Fibroblast of lung (primary cell): ENCODE data around the gene SLC38A6. TPM values are rescaled to one million over a fixed set of nuclear protein-coding genes. Genes with fewer than 3 reads are reported as not detected.
A peak's percentile ranks its signal among the peaks of the same experiment; 100 is the strongest.
"Not testable (repeated sequence)": the region's sequence is repeated elsewhere in the genome, so short reads cannot be mapped to it uniquely, and the experiment has no call there.

ENCODE experiments used
- DNase-seq, 2 donors: peaks; one replicate each; pipeline versions ENCODE4 v3.0.0 to v3.0.0-alpha.2; 2010; ENCODE audit warnings: low read depth in 2 of 2
- H2AFZ ChIP-seq: 2 replicates; pipeline ENCODE4 v1.5.1; 2012; ENCODE audit warnings: low read length, control low read depth, inconsistent platforms
- H3K27ac ChIP-seq: 2 replicates; pipeline ENCODE4 v1.5.1; 2011; ENCODE audit warnings: low read length, control low read depth; ENCODE audit not compliant: insufficient read depth
- H3K27me3 ChIP-seq: 2 replicates; pipeline ENCODE4 v1.5.1; 2011; ENCODE audit warnings: mild to moderate bottlenecking, low read length; ENCODE audit not compliant: control insufficient read depth, insufficient read depth
- H3K36me3 ChIP-seq: 2 replicates; pipeline ENCODE4 v1.5.1; 2011; ENCODE audit warnings: low read length; ENCODE audit not compliant: control insufficient read depth, insufficient read depth
- H3K4me1 ChIP-seq: 2 replicates; pipeline ENCODE4 v1.5.1; 2011; ENCODE audit warnings: low read length; ENCODE audit not compliant: control insufficient read depth, insufficient read depth; ENCODE audit errors: extremely low read depth
- H3K4me2 ChIP-seq: 2 replicates; pipeline ENCODE4 v1.5.1; 2011; ENCODE audit warnings: low read length, control low read depth; ENCODE audit not compliant: insufficient read depth; ENCODE audit errors: extremely low read depth
- H3K4me3 ChIP-seq, 4 experiments: fragments of 200-600 bp in 1 of 4; sonication (generic) in 1 of 4; replicated peaks in 1 of 4; 2 replicates each; pipeline ENCODE4 v1.5.1; 2011 to 2016; ENCODE audit warnings: low read length in 4 of 4, low read depth in 3 of 4, mild to moderate bottlenecking in 3 of 4, control low read depth in 2 of 4, inconsistent platforms in 1 of 4, mixed read lengths in 1 of 4; ENCODE audit not compliant: insufficient read depth in 1 of 4; ENCODE audit errors: control extremely low read depth in 1 of 4
- H3K79me2 ChIP-seq: 2 replicates; pipeline ENCODE4 v1.5.1; 2012; ENCODE audit warnings: mild to moderate bottlenecking, low read length, inconsistent platforms; ENCODE audit not compliant: control insufficient read depth, insufficient read depth
- H3K9ac ChIP-seq: 2 replicates; pipeline ENCODE4 v1.5.1; 2011; ENCODE audit warnings: mild to moderate bottlenecking, low read length, control low read depth; ENCODE audit not compliant: insufficient read depth
- H3K9me3 ChIP-seq: 2 replicates; pipeline ENCODE4 v1.5.1; 2012; ENCODE audit warnings: low read depth, low read length; ENCODE audit not compliant: control insufficient read depth, insufficient read depth
- H4K20me1 ChIP-seq: 2 replicates; pipeline ENCODE4 v1.5.1; 2011; ENCODE audit warnings: low read length; ENCODE audit not compliant: control insufficient read depth, insufficient read depth; ENCODE audit errors: extremely low read depth
- EZH2 ChIP-seq: IDR thresholded peaks from 2 replicates; pipeline ENCODE4 v1.5.1; 2012; ENCODE audit warnings: low read length, control low read depth, mild to moderate bottlenecking; ENCODE audit errors: missing control alignments
- polyA plus RNA-seq, 2 donors: library from polyadenylated mRNA; depleted of rRNA in 1 of 2; stranded (reverse) in 1 of 2; unstranded in 1 of 2; fragments of >200 nt; gene quantifications; 2 replicates each; pipeline ENCODE4 v1.2.1, GENCODE V29; 2011 to 2012; ENCODE audit warnings: missing spikeins in 1 of 2
- total RNA-seq: library from RNA; depleted of rRNA; stranded (reverse); fragments of >200 nt; gene quantifications from 2 replicates; pipeline ENCODE4 v1.2.1, GENCODE V29; 2014
- TF ChIP-seq, protein P1 (sequence below), 2 donors: IDR thresholded peaks in 1 of 2; conservative IDR thresholded peaks in 1 of 2; 1 replicate in 1 of 2; 2 replicates in 1 of 2; pipeline ENCODE4 v1.5.1; 2011 to 2012; ENCODE audit warnings: low read length in 2 of 2, control low read depth in 1 of 2, inconsistent platforms in 1 of 2, low read depth in 1 of 2, mild to moderate bottlenecking in 1 of 2

Gene SLC38A6
- total and polyA plus RNA-seq, 2 donors (not counting 1 experiment from before 2014, with no cell fraction given), result 39.8 to 93.3 TPM

DNA sequence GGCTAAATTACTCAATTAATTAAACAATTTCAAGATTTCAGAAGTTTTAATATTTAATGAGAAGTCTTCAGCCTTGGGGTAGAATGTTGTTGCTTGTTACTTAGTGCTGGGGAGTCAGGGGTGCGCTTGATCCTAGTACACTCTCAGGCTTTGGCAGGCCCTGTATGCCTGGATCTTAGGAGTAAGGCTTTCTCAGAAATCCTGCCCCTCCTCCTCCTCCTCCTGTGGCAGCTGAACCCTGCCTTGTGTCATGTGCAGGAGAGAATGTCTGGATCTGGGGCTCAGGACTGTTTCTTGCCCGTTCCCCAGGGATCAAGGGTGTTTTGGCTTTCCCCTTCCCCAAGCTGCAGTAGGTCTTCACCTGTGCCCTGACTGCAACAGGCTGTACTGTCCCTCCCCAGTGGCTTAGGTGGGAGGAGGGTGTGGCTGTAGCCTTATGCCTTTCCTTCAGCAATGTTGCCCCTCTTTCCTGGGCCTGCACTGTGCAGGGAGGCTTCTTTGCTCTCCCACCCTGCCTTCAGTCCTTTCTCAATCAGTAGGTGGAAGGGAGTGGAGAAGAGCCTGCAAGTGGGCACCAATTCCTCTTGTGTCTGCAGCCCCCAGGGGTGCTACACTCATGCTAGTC is 108.2 kb downstream of the SLC38A6 start:
- H2AFZ ChIP-seq, result no peak overlapping the region
- no peaks in the 10 kb centered on the region for H3K36me3 ChIP-seq
- no peak for DNase-seq
- TF ChIP-seq EZH2, result no peak
- TF ChIP-seq, protein P1, sequence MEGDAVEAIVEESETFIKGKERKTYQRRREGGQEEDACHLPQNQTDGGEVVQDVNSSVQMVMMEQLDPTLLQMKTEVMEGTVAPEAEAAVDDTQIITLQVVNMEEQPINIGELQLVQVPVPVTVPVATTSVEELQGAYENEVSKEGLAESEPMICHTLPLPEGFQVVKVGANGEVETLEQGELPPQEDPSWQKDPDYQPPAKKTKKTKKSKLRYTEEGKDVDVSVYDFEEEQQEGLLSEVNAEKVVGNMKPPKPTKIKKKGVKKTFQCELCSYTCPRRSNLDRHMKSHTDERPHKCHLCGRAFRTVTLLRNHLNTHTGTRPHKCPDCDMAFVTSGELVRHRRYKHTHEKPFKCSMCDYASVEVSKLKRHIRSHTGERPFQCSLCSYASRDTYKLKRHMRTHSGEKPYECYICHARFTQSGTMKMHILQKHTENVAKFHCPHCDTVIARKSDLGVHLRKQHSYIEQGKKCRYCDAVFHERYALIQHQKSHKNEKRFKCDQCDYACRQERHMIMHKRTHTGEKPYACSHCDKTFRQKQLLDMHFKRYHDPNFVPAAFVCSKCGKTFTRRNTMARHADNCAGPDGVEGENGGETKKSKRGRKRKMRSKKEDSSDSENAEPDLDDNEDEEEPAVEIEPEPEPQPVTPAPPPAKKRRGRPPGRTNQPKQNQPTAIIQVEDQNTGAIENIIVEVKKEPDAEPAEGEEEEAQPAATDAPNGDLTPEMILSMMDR (conservative IDR thresholded peaks at IDR 0.05 in 1 of 2, IDR thresholded peaks at IDR 0.05 in 1 of 2; ENCODE audit: low read depth in 1 of 2, low read length in 2 of 2), result no peak
- H3K9me3 ChIP-seq, result no peaks in the 10 kb centered on the region
- H4K20me1 ChIP-seq, result no peaks in the 10 kb centered on the region
- no peak overlapping the region for H3K9ac ChIP-seq
- no peak overlapping the region for H3K4me2 ChIP-seq
- no peak overlapping the region for H3K4me3 ChIP-seq
- H3K4me1 ChIP-seq, result no peaks in the 10 kb centered on the region
- H3K27me3 ChIP-seq, result no peaks in the 10 kb centered on the region
- no peaks in the 10 kb centered on the region for H3K79me2 ChIP-seq
- no peak overlapping the region for H3K27ac ChIP-seq

DNA sequence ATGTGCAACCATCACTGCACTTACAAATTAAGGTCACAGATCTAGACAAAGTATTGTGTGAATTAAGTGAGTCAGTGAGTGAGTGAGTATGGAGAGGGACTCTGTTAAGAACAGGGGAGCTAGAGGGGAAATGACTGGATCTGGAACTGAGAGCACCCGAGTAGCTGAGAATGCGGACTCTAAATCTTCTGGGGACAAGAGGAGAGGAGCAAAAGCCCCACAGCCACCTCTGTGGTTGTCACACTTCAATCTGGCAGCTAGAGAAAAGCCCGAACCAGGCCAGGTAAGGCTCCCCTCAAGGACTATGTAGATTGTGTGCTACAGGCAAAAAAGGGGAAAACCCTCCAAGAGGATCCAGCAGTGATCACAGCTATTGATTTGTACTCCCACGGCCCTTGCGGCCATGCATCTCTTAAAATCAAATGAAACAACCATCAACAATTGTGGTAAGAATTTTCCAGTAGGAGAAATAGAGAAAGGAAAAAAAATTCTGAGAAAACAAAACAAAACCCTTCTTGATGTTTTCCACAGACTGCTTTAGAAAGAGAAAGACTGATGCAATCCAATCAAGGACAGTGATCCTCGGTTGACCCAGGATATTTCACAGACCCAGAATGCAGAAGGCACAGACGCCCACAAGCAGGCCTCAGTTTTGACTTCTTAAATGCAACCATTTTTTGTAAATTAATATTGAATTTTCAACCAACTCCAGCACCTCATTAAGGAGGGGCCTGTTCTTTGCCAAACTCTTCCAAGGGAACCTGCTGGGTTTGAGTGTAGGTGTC is 109.6 kb downstream of the SLC38A6 start:
- H4K20me1 ChIP-seq, result no peaks in the 10 kb centered on the region
- no peak overlapping the region for H2AFZ ChIP-seq
- H3K27ac ChIP-seq, result no peak overlapping the region
- no peak overlapping the region for H3K4me2 ChIP-seq
- H3K9me3 ChIP-seq, result no peaks in the 10 kb centered on the region
- H3K27me3 ChIP-seq, result no peaks in the 10 kb centered on the region
- H3K4me3 ChIP-seq, result no peak overlapping the region
- TF ChIP-seq, protein P1 (conservative IDR thresholded peaks at IDR 0.05 in 1 of 2, IDR thresholded peaks at IDR 0.05 in 1 of 2; ENCODE audit: low read depth in 1 of 2, low read length in 2 of 2), result no peak
- TF ChIP-seq EZH2, result no peak
- H3K79me2 ChIP-seq, result no peaks in the 10 kb centered on the region
- H3K4me1 ChIP-seq, result no peaks in the 10 kb centered on the region
- H3K9ac ChIP-seq, result no peak overlapping the region
- no peaks in the 10 kb centered on the region for H3K36me3 ChIP-seq
- DNase-seq, result no peak

DNA sequence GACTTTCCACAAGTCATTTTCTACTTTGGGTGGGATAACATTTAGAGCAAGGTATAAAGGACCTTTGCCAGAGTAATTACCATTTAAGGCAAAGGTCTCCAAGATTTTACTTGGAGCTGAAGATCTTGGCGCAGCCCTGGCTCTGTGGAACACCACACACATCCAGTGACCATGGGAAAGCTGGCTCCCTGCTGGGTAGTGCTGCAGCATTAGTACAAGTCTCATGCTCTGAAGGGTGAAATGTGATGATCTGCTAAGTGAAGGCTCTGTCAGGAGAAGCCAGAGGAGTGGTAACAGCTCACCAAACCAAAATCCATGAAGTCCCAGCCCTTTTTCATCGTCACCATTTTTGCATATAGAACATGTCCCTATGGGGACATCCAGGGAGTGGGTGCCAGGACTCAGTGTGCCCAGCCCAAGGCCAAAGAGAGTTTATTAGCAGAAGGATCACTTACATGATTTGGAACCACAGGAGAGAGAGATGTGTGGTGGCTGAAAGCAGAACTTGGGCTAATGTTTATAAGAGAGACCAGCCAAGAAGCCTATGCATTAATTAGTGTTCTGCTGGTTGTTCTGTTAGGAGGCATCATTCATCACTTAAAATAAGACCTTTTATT is 110.7 kb downstream of the SLC38A6 start:
- Histone ChIP-seq H3K27ac (no peak overlapping the region), H4K20me1 (no peaks in the 10 kb centered on the region), H3K9ac (no peak overlapping the region), H3K9me3 (no peaks in the 10 kb centered on the region), H3K27me3 (no peaks in the 10 kb centered on the region), H3K4me2 (no peak overlapping the region), H3K4me3 (no peak overlapping the region), H3K4me1 (no peaks in the 10 kb centered on the region), H2AFZ (no peak overlapping the region), H3K36me3 (no peaks in the 10 kb centered on the region), H3K79me2 (no peaks in the 10 kb centered on the region)
- TF ChIP-seq EZH2, result no peak
- TF ChIP-seq, protein P1 (conservative IDR thresholded peaks at IDR 0.05 in 1 of 2, IDR thresholded peaks at IDR 0.05 in 1 of 2; ENCODE audit: low read depth in 1 of 2, low read length in 2 of 2), result no peak
- DNase-seq, result peak in 1 of 2 donors; percentile 52

DNA sequence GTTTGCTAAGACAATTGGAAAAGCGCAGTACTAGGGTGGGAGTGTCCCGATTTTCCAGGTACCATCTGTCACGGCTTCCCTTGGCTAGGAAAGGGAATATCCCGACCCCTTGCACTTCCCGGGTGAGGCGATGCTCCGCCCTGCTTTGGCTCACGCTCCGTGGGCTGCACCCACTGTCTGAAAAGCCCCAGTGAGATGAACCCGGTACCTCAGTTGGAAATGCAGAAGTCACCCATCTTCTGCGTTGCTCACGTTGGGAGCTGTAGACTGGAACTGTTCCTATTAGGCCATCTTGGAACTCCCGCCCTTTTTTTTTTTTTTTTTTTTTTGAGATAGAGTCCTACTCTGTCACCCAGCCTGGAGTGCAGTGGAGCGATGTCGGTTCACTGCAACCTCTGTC is 117.1 kb downstream of the SLC38A6 start:
- not testable (repeated sequence) for H3K27ac ChIP-seq, H3K4me2 ChIP-seq, H3K9ac ChIP-seq, H3K9me3 ChIP-seq, H2AFZ ChIP-seq, DNase-seq, H4K20me1 ChIP-seq, H3K4me3 ChIP-seq, H3K79me2 ChIP-seq, H3K36me3 ChIP-seq, H3K27me3 ChIP-seq
- H3K4me1 ChIP-seq, result peaks cover 16% of the 10 kb centered on the region
